ENCODE measurements around the gene CXXC5.

Gene CXXC5

GRCh38 chr5:139650689-139651042 is 2.5 kb downstream of the CXXC5 start:
- DNase-seq (ENCODE audit: low read depth in 1 of 2, low spot score in 1 of 2) = no peak

GRCh38 chr5:139651043-139651834 is 3.1 kb downstream of the CXXC5 start:
- DNase-seq (ENCODE audit: low read depth in 1 of 2, low spot score in 1 of 2) = no peak

GRCh38 chr5:139651853-139652787 is 4.0 kb downstream of the CXXC5 start:
- DNase-seq (ENCODE audit: low read depth in 1 of 2, low spot score in 1 of 2) = peak in 1 of 2 donors; percentile 49

DNA sequence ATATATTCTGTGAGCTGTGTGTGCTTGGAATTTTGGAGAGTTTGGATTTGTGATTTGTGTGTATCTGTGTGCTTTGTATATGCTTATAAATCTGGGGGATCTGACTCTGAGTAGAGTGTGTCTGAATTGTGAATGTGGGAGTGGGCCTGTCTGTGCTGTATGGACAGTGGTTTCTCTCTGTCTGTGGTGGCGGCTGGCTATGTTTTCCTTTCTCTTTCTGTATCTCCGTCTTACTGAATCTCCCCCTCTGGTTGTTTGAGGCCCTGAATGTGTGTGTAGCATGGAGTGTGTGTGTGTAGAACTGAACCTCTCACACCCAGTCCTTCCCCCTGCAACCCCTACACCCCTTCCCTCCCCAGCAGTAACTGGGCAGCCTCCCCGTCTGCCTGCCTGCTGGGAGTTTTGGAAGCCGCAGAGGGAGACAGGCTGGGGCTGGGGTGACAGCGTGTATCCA is 4.7 kb downstream of the CXXC5 start:
- DNase-seq (ENCODE audit: low read depth in 1 of 2, low spot score in 1 of 2) = no peak

GRCh38 chr5:139653616-139654015 is 5.5 kb downstream of the CXXC5 start:
- no peak for DNase-seq (ENCODE audit: low read depth in 1 of 2, low spot score in 1 of 2)

DNA sequence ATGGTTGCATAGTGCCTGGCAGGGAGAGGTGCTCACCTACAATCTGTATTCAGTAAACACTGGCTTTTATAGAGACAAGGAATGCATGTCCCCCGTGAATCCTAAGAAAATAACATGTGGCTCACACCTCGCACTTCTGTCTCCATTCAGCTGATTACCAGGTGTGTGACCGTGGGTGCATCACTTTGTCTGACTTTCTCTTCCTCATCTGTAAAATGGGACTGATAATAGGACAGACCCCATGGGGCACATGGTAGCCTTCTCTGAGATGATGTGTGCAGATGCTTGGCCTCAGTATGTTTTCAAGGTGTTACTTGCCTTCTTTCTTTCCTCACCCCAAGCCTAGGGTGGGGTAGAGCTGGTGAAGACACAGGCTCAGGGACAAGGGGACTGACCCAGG is 6.3 kb downstream of the CXXC5 start:
- no peak for DNase-seq (ENCODE audit: low read depth in 1 of 2, low spot score in 1 of 2)

- no peak for DNase-seq (ENCODE audit: low read depth in 1 of 2, low spot score in 1 of 2)
Measured at GRCh38 chr5:139654871-139655491, 6.8 kb downstream of the CXXC5 start.

DNA sequence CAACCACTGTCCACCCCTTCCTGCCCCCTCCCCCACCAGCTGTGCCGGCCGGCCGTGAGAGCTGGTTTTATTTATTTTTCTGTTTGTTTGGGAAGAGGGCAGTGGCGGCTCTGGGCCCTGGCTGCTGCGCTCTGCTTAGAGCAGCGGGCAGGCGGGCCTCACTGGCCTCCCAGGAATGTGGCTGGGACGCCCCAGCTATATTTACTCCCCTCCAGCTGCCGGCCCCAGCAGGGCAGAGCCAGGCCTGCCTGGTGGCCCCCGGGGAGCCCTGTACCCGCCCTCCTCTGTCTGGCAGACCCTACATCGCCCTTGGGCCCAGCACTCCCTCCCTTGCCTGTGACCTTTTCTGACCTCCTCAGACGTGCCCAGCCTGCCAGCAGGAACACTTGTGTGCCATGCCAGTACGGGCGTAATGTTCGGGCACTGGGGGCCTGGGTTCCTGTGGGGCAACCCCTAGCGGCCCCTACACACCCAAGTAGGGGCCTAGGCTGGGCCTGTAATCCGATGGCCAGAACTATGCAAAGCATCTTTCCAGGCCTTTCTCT is 7.7 kb downstream of the CXXC5 start:
- no peak for DNase-seq (ENCODE audit: low read depth in 1 of 2, low spot score in 1 of 2)

DNA sequence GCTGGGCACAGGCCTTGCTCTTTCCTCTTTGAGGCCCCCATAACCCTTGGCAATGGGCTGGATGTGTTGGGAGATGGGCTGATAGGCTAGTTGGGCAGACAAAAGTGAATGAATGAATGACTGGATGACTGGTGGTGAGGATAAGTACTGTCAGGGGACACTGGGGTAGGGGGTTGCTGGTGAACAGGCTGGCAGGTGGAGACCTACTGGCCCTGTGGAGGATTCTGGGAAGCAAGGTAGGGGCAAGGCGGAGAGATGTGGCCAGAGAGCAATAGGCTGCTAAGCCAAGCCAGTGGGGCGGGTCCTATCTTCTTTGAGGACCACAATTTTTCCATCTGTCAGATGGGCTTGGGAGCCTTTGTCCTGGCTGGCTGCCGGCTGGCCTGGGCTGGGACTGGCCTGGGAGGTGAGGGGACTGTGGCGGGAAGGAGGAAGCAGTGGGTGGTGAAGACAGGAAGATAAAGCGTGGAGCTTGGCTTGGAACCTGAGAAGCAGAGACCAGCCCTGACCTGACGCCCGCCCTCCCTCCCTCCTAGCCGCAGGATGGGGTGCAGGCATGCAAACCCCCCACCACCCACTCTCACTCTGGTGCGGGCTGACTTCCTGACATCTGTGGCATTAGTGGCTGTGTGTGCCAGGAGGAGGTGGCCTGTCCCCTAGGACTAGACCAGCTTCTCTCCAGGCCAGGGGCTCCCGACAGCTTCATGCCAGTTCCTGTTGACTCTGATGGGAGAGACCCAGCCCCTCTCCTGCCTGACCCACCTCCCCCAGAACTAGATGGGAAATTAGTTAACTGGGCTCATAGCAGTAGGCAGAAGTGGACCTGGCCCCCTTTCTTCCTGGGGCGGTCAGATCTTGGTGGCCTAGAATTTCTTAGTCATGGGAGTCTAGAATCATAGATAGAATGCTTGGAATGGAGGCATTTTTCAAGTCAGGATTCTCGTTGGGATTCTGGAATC is 9.5 kb downstream of the CXXC5 start:
- no peak for DNase-seq (ENCODE audit: low read depth in 1 of 2, low spot score in 1 of 2)

- DNase-seq (ENCODE audit: low read depth in 1 of 2, low spot score in 1 of 2) = no peak
Measured at GRCh38 chr5:139658501-139658927, 10.4 kb downstream of the CXXC5 start.

DNA sequence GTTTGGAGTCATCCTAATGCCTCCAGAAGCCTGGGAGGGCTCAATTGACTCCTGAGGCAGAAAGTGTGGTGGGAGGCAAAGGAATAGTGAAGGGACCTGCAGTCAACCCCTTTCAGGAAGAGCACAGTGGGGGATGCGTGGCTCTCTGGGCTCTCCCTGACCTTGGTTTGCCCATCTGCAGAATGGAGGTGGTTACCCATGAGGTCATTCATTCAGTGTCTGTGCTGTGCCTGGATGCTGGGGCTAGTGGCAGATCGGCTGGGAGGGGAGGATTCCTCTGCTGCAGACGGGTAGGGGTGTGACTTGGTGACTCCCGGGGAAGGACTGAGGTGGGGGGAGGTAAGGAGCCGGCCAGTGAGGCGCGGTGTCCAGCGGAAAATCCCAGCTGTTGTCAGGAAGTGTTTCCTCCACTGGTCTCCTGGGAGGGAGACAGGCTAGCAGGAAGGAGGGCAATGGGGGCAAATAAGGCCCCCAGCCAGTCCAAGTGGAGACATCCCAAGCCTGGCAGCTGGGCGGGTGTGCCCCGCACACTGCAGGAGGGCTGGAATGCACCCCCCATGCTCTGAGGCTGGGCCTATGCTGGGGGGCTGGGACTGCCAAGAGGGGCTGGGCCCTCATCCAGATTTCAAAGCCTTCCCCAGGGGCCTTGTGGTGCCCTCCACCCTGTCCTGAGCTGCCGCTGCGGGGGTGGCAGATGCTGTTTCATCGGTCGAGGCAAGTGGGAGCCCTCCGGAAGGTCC is 10.9 kb downstream of the CXXC5 start:
- no peak for DNase-seq (ENCODE audit: low read depth in 1 of 2, low spot score in 1 of 2)

DNA sequence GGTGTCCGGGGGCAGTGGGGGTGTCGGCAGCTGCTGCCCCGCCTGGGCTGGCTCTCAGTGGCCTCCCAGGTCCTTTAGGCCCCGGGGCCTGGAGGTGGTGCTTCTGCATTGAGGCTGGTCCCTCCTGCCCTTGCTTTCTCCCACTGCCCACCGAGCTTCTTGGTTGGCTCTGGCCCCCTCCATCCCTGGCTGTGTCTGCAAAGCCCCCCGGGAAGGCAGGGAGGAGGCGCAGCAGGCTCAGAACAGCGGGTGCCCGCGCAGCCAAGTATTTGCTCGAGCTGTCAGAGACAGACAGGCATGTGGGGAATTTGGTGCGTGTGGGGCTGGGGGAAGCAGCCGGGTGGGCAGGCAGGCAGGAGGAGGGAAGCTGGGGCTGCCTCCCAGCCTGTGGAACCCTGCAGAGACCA is 11.5 kb downstream of the CXXC5 start:
- DNase-seq (ENCODE audit: low read depth in 1 of 2, low spot score in 1 of 2) = no peak

DNA sequence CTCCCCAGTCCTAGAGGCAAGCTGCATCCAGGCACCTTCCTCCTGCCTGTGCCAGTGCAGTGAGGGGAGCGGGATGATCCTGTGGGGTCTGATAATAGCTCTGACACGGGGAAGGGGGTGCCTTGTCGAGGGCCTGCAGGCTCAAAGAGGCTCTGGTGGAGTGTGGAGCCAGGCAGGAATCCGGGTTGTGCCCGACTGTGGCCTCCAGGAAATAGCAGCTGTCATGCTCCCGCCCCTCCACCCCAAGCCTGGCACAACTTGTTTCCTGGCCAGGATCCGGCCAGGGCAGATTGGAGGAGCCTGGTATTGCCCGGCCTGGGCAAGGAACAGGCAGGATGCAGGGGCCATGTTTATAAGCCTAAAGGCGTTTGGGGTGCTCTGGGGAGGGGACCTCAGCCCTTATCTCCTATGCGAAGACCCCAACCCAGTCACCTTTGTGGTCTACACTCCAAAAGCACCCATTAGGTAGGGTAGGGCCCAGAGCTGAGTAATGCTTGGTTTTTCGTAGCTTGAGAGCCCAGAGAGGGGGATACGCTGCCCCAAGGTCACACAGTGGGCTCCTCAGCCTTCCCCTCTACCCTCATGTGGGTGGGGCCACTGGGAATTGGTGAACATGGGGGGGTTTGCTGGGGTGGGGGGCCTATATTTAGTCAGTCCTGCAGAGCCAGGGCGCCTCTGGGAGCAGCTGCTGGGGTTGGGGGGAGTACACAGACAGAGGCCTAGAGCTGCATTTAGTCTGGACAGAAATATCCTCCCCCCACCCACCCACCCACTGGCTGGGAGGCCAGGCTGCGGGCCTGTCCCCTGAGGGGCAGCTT is 12.2 kb downstream of the CXXC5 start:
- no peak for DNase-seq (ENCODE audit: low read depth in 1 of 2, low spot score in 1 of 2)

GRCh38 chr5:139660923-139661814 is 13.0 kb downstream of the CXXC5 start:
- no peak for DNase-seq (ENCODE audit: low read depth in 1 of 2, low spot score in 1 of 2)

- DNase-seq (ENCODE audit: low read depth in 1 of 2, low spot score in 1 of 2) = no peak
Measured at GRCh38 chr5:139662617-139663016, 14.5 kb downstream of the CXXC5 start.

- DNase-seq (ENCODE audit: low read depth in 1 of 2, low spot score in 1 of 2) = no peak
Measured at GRCh38 chr5:139663207-139664085, 15.3 kb downstream of the CXXC5 start.

All from stimulated activated CD4-positive, alpha-beta T cell treated with anti-CD3 and anti-CD28 coated beads, Interleukin-15, amount 100 ng/mL, for 1 hour (primary cell).